ENCODE measurements around the gene MAP4. TPM values are rescaled to one million over a fixed set of nuclear protein-coding genes. Genes with fewer than 3 reads are reported as not detected.

The MAP4 gene
- total RNA-seq, 1 donor from 2014 or later: 251 TPM

DNA sequence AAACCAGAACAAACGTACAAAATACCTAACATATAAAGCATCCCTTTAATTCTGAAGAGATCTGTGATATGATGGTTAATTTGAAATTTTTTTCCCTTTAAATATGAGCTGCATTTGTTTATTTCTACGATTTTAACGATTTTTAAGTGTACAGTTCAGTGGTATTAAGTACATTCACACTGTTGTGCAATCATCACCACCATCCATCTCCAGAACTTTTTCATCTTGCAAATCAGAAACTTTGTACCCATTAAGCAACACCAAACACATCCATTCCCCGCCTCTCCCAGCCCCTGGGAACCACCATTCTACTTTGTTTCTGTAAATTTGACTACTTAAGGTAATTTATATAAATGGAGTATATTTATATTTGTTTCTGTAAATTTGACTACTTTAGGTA, 51.5 kb downstream of the MAP4 start:
- no peak for DNase-seq

DNA sequence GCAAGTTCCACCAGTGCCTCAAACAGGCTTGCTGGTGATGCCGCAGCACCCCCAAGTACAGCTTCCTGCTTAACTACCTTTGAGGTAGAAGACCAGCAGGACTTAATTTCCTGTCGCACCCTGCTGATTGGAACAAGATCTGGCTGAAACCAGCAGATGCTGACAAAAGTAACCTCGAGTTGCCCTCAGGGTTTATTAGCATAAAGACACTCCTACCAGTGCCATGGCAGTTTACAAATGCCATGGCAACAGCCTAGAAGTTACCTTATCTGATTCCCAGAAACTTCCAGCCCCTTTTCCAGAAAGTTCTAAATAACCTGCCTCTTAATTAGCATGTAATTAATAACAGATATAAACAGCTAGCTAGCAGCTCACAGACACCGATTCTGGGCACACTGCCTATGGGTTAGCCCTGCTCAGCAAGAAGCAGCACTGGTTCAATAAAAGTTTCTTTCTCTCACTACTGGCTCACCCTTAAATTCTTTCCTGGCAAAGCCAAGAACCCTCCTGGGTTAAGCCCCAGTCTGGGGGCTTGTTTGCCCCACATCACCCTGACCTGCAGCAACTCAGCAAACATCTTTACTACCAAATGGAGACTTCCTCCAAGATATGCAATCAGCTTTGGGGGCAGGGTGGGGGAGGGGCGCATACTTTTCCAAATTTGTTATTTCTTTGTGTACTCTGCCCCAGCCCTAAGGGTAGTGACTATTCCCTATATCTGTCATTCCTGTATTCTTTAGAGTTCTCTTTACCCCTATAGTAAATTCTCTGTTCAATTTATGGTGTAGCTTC, 54.2 kb downstream of the MAP4 start:
- DNase-seq: no peak

DNA sequence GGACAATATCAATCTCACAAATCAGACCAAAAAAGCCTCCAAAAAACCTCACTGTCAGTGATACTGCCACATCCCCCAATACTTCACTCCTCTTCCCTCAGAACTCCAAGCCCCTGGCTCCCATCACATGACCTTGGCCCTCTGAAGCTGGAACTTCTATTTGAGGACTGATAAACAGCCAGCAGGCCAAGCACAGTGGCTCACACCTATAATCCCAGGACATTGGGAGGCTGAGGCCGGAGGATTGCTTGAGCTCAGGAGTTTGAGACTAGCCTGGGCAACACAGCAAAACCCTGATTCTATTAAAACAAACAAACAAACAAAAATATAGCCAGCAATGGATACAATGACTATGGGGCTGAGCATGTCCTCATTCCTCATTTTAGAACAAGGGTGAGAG, 55.2 kb downstream of the MAP4 start:
- DNase-seq: no peak

DNA sequence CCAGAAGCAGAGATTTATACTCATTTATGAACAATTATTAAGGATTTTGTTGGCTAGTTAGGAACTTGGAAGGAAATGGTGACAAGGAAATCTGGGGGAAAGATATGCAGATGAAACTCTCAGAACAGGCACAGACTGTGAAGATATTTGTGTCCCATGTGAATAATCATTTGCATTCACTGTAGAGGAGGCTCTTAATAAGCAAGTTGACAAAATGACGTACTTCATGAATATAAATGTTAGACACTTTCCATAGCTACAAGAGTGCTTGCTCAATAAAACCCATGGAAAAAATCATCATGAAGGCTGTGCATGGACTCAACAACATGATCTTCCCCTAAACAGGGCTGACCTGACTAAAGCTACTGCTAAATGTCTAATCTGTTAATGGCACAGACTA, 59.7 kb downstream of the MAP4 start:
- no peak for DNase-seq

DNA sequence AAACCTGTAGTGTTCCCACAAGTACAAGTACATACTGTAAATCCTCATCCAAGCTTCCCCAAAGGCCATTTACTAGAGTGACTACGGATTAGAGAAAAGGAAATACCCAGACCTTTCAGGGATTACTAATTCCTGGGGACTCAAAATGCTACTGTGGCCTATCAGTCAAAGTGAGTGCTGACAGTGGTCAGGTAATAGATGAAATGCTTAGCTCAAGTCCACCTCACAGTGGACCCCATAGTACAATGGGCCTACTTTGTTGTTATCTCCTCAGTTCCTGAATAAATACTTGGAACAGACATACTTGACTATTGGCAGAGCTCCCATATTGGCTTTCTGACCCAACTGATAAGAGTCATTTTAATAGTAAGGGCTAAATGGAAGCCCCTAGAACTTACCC, 61.6 kb downstream of the MAP4 start:
- DNase-seq: no peak

DNA sequence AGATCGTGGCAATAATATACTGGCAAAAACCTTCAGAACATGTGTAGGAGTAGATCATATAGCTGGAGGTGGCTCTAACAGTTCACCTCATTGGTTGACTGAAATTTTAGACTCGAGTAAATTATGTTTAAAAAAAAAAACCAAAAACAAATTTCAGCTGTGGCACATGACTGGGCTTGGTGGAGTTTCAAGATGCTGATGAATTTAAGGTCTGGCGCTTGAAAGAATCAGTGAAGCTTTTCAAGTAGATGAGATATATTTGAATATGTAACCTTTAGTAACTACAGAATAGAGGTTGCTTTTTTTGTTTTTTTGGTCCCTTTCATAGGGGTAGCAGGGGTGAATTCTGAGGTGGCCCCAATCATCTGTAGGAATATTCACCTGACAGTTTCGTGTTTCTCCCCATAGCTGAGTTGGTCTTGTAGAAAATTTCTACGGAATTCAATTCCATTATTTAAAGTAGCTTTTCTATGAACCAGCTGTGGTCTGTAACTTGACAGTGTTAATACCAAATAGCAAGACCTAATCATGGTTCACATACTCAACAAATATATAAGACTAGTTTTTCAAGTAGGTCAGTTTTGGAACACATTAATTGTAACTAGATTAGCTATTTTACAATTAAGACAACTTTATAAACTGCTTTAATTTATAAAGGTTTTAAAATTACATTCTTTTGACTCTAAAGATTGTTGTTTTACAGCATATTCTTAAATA, 65.6 kb downstream of the MAP4 start:
- no peak for DNase-seq

DNA sequence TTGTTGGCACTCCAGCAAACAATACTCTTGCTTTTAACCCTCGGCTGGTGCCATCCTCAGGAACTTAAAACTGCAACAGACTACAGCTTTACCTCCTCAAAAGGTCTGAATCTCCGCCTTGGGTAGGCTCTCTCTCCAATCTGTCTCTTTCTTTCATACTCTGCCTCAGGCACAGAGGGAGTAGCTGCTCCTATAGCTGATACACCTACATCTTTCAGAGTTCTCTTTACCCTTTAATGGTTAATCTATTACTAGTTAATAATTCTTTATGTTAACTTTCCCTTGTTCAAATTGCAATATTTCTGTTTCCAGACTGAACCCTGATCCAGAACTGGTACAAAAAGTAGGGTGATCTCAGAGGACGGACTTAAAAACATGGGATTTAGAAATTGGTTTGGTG, 66.2 kb downstream of the MAP4 start:
- no peak for DNase-seq

DNA sequence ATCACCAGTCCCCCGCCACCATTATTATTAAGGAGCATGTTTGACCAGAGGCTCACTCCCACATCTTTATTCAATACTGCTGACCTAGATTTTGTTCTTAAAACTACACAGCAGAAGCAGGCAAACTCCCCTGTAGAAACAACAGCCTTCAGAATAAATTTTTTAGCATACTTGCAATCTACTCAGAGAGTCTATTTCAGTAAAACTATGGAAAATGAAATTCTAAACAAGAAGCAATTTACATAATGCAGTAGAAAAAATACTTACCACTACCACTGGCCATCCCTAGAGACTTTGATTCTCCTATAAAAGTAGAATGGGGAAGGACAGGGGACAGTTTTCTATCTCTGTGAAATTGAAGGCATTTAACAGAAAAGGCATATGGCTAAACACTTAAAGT, 76.0 kb downstream of the MAP4 start:
- no peak for DNase-seq

DNA sequence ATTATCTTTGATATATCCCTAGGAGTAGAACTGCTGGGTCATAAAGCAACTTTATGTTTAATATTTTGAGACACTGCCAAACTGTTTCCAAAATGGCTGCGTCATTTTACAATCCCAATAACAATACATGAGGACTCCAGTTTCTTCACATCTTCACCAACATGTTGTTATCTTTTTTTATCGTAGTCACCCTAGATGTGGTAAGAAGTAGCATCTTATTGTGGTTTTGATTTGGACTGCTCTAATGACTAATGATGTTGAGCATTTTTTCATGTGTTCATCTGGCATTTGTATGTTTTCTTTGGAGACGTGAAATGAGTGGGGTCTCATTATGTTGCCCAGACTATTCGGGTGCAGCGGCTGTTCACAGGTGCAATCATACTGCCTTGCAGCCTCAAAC, 83.8 kb downstream of the MAP4 start:
- DNase-seq: no peak

DNA sequence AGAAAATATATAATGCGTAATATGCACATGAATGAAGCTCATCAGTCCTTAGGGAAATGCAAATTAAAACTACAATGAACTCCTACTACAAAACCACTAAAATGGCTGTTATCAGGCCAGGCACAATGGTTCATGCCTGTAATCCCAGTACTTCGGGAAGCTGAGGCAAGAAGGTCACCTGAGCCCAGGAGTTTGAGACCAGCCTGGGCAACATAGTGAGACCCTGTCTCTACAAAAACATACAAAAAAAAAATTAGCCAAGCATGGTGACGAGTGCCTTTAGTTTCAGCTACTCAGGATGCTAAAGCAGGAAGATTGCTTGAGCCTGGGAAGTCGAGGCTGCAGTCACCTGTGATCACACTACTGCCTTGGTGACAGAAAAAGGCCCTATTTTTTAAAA, 85.2 kb downstream of the MAP4 start:
- DNase-seq: no peak

DNA sequence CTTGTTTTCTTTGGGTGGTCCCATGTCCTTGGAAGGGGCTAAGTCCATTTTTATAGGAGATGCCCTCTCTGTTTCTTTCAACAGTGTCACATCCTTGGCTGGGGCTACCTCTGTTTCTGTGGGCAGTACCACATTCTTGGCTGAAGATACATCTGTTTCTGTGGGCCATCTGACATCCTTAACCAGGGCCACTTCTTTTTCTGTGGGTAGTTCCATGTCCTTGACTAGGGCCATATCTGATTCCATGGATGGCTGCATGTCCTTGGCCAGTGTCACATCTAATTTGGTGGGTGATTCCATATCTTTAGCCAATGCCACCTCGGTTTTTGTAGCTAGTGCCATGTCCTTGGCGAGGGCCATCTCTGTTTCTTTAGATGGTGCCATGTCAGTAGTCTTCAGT, 99.5 kb downstream of the MAP4 start:
- no peak for DNase-seq

DNA sequence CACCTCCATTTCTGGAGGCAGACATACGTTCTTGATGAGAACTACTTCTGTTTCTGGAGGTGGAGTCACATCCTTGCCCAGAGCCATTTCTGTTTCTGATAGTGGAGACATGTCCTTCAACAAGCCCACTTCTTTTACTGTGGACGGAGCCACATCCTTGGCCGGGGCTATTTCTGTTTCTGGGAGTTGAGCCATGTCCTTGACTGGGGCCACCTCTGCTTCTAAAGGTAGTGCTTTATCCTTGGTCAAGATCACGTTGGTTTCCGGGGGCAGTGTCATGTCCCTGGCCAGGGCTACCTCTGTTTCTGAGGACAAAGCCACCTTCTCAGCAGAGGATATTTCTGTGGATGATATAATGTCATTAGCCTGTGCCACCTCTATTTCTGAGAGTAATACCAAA, 100.0 kb downstream of the MAP4 start:
- DNase-seq: no peak

DNA sequence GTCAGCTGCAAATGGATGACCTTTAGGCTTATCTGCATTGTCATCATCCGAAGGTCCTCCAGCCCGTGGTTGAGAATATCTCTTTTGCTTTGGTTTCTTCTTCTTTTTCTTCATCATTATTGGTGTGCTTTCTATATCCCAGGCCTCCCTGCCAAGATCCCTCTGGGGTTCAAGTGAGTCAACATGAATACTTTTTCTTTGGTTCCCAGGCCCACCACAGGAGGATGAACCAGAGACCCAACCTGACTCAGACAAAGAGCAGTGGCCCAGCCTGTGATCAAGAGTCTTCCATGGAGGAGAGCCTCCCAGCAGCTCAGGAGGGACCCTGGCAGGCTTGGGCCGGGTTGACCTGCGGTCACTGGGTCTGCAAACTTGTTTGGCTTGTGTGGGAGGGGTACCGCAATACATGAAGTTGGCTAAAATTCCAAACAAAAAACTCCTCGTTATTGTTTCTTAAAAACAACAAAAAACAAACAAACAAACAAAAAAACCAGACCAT, 104.2 kb downstream of the MAP4 start:
- DNase-seq: no peak

DNA sequence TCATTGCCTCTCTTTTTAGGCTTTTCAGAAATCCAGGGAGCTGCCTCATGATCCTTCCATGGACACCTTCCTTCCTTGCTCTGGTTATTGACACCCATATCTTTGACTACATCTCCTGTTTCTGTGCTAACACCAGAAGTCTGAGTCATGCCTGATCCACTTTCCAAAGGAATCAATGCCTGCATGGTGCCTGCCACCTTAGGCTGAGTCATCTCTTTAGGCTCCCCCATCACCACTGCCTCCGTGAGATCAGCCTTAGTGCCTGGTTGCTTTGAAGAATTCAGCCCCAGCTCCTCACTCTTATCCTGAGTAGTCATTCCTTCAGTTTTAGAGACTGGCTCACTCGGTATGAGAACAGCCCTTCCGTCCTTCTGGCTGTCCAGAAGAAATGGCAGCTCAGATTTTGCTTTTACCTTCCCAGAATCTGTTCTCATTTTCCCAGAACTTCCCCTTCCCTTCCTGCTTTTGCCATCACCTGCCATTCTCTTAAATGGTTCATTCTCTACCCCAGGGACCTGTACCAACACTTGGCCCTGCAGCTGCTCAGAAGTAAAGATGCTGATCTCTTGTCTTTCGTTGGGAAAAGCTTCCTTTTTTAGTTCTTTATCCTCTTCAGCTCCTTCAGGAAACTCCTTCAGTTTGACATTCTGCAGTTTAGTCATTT, 105.3 kb downstream of the MAP4 start:
- no peak for DNase-seq

DNA sequence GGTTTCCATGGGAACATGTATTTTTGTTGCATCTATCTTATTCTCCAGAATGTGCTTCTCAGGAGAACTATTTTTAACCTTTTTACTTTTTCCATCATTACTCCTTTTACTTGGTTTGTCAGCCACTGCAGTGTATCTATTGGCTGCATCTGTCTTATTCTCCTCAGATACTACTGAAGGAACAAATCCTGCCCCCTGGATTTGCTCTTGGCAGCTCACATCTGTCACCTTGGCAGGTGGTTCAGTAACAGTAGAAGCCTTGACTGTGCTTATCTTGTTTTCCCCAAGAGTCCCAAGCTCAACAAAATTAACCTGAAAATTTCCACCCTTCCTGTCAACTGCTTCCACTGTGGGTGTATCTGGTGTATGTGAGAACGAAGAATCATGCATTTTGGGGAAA, 106.0 kb downstream of the MAP4 start:
- DNase-seq: no peak

DNA sequence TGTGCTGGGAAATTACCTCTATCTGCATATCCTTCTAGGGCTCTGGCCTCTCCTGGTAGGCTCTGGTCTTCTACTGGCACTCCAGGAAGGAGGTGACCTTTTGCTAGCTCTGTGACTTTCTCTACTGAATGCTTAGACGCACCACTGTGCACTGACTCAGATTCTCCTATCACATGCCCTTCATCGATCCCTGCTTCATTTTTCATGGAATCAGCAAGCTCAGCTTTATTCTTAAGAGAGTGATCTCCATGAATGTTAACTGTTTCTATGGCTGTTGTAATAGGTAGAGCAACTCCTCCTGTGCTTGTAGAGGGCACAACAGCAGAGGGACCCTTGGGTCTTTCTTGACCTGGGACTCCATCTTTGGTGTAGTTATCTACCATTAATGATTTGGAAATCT, 106.6 kb downstream of the MAP4 start:
- DNase-seq: no peak

DNA sequence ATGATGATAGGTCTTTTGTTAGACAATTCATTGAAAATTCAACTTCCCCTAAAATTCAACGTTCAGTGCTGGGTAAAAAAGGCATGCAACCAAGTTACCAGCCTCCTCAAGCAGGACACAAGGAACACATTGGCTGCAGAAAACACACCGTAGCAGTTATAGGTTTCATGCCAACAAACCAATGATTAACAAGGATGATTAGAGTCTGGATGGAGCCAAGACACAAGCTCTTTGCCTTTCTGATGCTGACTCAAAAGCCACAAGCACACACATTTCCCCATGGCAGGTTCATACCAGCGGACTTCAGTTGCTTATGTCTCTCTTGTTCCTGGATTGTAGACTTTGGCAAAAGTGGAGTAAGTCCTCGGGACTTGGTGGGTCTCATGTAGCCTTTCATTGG, 107.5 kb downstream of the MAP4 start:
- no peak for DNase-seq

DNA sequence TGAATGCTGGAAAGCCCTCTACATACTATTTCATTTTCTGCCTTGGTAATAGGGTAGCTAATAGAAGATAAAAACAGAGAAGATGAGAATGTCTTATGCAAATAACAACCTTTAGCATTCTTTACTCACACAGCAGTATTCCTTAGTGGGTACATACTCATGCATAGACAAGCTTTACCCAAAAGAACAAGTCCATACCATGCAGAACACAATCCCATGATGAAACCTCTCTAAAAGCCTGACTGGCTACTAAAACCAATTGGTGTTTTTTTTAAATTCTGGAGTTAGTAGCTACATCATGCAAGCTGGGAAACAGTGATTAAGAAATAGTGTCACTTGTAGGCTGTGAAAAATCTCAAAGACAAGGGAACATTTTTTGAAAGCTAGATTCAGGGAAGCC, 108.4 kb downstream of the MAP4 start:
- DNase-seq: no peak

DNA sequence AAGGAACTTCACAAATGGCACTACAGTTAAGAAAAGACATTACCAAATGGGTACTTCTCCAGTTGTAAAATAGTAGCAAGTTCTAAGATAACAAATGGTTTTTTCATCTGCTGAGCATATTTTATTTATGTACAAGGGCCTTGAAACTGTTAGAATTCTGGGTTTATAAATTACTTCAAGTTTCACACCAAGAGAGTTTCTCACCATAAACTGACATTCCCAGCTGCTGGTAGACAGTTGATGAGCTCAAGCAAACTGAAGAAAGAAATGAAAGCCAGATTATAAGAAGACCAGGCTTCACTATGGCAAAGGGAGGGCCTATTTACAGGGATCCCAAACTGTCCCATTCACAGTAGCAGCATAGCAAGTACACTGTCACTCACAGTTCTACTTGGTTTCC, 113.5 kb downstream of the MAP4 start:
- DNase-seq: no peak

DNA sequence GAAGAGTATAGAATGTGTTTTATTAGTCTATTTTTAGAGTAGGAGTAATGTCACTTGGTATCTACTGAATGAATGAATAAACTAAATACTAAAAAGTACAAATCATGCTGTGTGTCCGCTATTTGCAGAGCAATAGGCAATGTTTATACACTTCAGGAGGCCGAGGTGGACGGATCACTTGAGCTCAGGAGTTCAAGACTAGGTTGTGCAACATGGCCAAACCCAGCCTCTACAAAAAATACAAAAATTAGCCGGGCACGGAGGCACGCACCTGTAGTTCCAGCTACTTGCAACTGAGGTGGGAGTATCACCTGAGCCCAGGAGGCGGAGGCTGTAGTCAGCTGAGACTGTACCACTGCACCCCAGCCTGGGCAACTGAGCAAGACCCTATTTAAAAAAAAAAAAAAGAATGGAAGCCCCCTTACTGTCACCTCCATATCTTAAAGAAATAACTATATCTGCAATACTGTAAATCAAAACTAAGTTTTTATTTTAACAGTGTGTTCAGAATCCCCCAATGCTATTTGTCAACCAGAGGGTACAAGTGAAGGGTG, 114.9 kb downstream of the MAP4 start:
- no peak for DNase-seq

DNA sequence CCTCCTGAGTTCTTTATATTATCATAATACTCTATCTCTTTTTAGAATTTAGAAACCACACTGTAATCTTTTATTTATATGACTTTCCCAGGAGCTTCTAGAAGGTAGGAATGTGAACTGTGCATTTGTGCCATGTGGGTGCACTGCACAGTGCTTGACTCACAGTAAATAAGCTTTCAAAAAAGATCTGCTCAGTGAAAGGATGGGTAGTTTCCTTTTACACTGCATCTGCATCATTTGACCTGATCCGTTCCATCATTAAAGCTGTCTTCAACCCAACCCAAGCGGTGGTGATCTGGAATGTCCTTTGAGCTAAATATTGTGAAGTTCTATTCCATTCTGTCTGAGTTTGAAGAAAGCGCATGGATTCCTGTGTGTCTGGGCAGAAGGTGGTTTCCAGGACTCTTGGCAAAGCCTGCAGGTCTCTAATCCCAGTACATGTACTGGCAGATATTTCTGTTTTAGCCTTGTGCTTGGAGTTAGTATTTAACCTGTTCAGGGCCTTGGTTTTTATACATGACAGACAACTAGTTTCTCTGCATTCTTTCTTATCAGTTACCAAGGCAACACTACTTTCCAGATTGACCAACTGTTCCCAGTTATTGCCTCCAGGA, 116.6 kb downstream of the MAP4 start:
- DNase-seq: peak; percentile 45

DNA sequence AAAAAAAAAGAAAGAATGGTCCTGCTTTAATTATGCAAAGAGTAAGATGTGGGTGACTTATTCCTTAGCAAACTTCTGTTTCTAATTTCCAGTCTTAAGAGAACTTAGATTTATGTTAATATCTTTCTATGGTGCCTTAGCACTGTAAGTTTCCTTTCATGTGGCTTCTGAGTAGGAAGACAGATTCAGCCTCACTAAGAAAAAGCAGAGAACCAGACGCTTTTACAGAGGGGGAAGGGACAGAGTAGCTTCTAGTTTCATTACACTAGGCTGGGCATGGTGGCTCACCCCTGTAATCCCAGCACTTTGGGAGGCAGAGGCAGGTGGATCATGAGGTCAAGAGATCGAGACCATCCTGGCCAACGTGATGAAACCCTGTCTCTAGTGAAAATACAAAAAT, 118.3 kb downstream of the MAP4 start:
- no peak for DNase-seq

DNA sequence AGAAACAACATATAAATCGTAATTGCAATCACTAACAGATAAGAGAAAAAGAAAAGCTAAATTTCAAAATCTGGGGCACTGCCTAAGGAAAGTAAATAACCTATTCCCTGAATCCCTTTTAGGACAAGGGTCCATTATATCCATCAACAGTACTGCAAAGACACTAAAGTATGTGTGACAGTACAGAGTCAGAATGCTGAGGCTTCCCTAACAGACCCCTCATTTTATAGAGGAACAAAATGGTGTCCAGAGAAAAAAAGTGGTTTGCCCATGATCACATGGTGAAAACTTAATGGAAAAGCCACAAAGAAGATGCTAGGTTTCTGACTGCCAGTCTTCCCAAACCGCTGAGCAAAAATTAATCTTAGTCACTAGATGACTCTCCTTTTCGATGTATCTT, 119.5 kb downstream of the MAP4 start:
- no peak for DNase-seq

Measured in tongue (tissue), 2 donors.